Measurements from ENCODE around the gene RPS27A.

GRCh38 chr2:55204950-55205349, 27.5 kb upstream of the RPS27A start:
- no peak for TF ChIP-seq EZH2 (IDR thresholded peaks at IDR 0.05; ENCODE audit: borderline replicate concordance, insufficient read depth, low read depth, low read length, poor library complexity, severe bottlenecking)
- no peak for TF ChIP-seq CTCF (IDR thresholded peaks at IDR 0.05)
